ENCODE measurements around the gene UNC13A. TPM values are rescaled to one million over a fixed set of nuclear protein-coding genes. Genes with fewer than 3 reads are reported as not detected.

UNC13A gene
- total and polyA plus RNA-seq, 2 donors (not counting 3 experiments of a cell fraction or from before 2014, with no cell fraction given): 0.04 to 0.09 TPM

DNA sequence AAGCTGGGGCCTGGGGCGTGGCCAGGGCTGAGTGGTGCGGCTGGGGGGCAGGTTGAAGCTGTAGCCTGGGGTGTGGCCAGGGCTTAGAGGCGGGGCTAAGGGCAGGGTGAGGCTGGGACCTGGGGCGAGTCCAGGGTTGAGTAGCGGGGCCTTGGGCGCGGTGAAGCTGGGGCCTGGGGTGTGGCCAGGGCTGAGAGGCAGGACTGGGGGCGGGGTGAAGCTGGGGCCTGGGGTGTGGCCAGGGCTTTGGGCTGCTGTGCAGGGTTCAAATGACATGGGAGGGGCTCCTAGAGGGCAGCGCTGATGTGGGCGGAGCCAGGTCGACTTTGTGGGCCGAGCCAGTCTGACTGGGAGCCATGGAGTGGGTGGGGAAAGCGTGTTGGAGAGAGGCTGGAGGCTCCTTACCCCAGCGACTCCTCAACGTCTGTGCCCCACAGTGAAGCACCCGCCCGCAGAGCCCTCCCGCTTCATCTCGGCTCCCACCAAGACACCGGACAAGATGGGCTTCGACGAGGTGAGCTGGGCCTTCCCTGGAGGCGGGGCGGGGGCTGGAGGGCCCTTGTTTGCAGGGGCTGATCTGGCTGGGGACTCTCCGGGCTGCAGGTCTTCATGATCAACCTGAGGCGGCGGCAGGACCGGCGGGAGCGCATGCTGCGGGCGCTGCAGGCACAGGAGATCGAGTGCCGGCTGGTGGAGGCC lies 111.2 kb downstream of the UNC13A start:
- CTCF ChIA-PET: interaction anchor here (0.7 to 1.3 kb wide), 2 partner anchors 39 to 189 kb away, joined by 3 to 4 read pairs; no protein-coding TSS in a partner anchor
- no peaks in the 10 kb centered on the region for H3K4me1 ChIP-seq (ENCODE audit: control insufficient read depth, extremely low read depth, insufficient read depth, low read length)
- no peaks in the 10 kb centered on the region for H3K79me2 ChIP-seq (ENCODE audit: control insufficient read depth, insufficient read depth, low read length)
- no TSS peak for BruUV-seq (replicated peaks)
- no peak overlapping the region for H3K27ac ChIP-seq (ENCODE audit: insufficient read depth, low read depth, low read length)
- no peaks in the 10 kb centered on the region for H3K27me3 ChIP-seq (ENCODE audit: control insufficient read depth in 2 of 2, insufficient read depth in 2 of 2, low read length in 2 of 2)
- H3K9me3 ChIP-seq (replicated peaks; ENCODE audit: control insufficient read depth, insufficient read depth, low read length): no peaks in the 10 kb centered on the region
- no peaks in the 10 kb centered on the region for H4K20me1 ChIP-seq (replicated peaks; ENCODE audit: control insufficient read depth, extremely low read depth, insufficient read depth, low read length)
- no peak overlapping the region for H2AFZ ChIP-seq (ENCODE audit: low read depth, low read length)
- FAIRE-seq (no peak), DNase-seq (ENCODE audit: low read depth, low spot score) (no peak)
- POLR2A ChIA-PET: no interaction called here
- dilution Hi-C loops (cut with MboI; ENCODE audit: extremely low pct_ligation_motif_present, low sequenced_read_pairs): no loop called here
- no peak overlapping the region for H3K4me2 ChIP-seq (ENCODE audit: insufficient read depth, low read length)
- no peak overlapping the region for H3K9ac ChIP-seq (replicated peaks; ENCODE audit: extremely low read depth, insufficient read depth, low read length)
- no peak for TF ChIP-seq MYC (IDR thresholded peaks at IDR 0.05; ENCODE audit: low read depth, low read length)
- TF ChIP-seq, protein P1, sequence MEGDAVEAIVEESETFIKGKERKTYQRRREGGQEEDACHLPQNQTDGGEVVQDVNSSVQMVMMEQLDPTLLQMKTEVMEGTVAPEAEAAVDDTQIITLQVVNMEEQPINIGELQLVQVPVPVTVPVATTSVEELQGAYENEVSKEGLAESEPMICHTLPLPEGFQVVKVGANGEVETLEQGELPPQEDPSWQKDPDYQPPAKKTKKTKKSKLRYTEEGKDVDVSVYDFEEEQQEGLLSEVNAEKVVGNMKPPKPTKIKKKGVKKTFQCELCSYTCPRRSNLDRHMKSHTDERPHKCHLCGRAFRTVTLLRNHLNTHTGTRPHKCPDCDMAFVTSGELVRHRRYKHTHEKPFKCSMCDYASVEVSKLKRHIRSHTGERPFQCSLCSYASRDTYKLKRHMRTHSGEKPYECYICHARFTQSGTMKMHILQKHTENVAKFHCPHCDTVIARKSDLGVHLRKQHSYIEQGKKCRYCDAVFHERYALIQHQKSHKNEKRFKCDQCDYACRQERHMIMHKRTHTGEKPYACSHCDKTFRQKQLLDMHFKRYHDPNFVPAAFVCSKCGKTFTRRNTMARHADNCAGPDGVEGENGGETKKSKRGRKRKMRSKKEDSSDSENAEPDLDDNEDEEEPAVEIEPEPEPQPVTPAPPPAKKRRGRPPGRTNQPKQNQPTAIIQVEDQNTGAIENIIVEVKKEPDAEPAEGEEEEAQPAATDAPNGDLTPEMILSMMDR (IDR thresholded peaks at IDR 0.05; ENCODE audit: extremely low read depth in 1 of 2, insufficient read depth in 1 of 2, low read depth in 1 of 2, low read length in 2 of 2): no peak
- intact Hi-C loops (cut with micrococcal nuclease): no loop called here
- H3K36me3 ChIP-seq (ENCODE audit: control insufficient read depth in 2 of 2, extremely low read depth in 1 of 2, insufficient read depth in 2 of 2, low read length in 2 of 2): peaks cover 24 to 63% of the 10 kb centered on the region in 2 experiments
- no peaks in the 10 kb centered on the region for H3K9me1 ChIP-seq (replicated peaks; ENCODE audit: control insufficient read depth, extremely low read depth, insufficient read depth, low read length)
- no peak overlapping the region for H3K4me3 ChIP-seq (replicated peaks in 1 of 3; ENCODE audit: insufficient read depth in 1 of 3, low read depth in 1 of 3, low read length in 3 of 3)

- CTCF ChIA-PET: interaction anchor here (0.7 to 2.9 kb wide), 6 partner anchors 12 to 208 kb away, joined by 3 to 17 read pairs (median 4); partner anchors contain the start of gene PGLS
- TF ChIP-seq POLR2AphosphoS5 (IDR thresholded peaks at IDR 0.05; ENCODE audit: insufficient read depth, low read depth, low read length) (no peak), FOS (IDR thresholded peaks at IDR 0.05; ENCODE audit: borderline replicate concordance, insufficient read depth, low read length) (no peak), POLR2A (IDR thresholded peaks at IDR 0.05; ENCODE audit: low read depth, low read length) (no peak)
- TF ChIP-seq, protein P1 (IDR thresholded peaks at IDR 0.05; ENCODE audit: extremely low read depth in 1 of 2, insufficient read depth in 1 of 2, low read depth in 1 of 2, low read length in 2 of 2): no peak
- no peak overlapping the region for H3K9ac ChIP-seq (replicated peaks; ENCODE audit: extremely low read depth, insufficient read depth, low read length)
- no peak overlapping the region for H3K4me3 ChIP-seq (replicated peaks in 1 of 3; ENCODE audit: insufficient read depth in 1 of 3, low read depth in 1 of 3, low read length in 3 of 3)
- dilution Hi-C loops (cut with MboI; ENCODE audit: extremely low pct_ligation_motif_present, low sequenced_read_pairs): no loop called here
- intact Hi-C loops (cut with micrococcal nuclease): no loop called here
- H2AFZ ChIP-seq (ENCODE audit: low read depth, low read length): no peak overlapping the region
- no peaks in the 10 kb centered on the region for H3K4me1 ChIP-seq (ENCODE audit: control insufficient read depth, extremely low read depth, insufficient read depth, low read length)
- POLR2A ChIA-PET: no interaction called here
- no peak for FAIRE-seq
- no peak overlapping the region for H3K4me2 ChIP-seq (ENCODE audit: insufficient read depth, low read length)
- H3K9me3 ChIP-seq (replicated peaks; ENCODE audit: control insufficient read depth, insufficient read depth, low read length): no peaks in the 10 kb centered on the region
- H3K36me3 ChIP-seq (ENCODE audit: control insufficient read depth in 2 of 2, extremely low read depth in 1 of 2, insufficient read depth in 2 of 2, low read length in 2 of 2): peaks cover 23 to 62% of the 10 kb centered on the region in 2 experiments
- no peak for DNase-seq (ENCODE audit: low read depth, low spot score)
- no TSS peak for BruUV-seq (replicated peaks)
- no peaks in the 10 kb centered on the region for H3K27me3 ChIP-seq (ENCODE audit: control insufficient read depth in 2 of 2, insufficient read depth in 2 of 2, low read length in 2 of 2)
- H3K9me1 ChIP-seq (replicated peaks; ENCODE audit: control insufficient read depth, extremely low read depth, insufficient read depth, low read length): no peaks in the 10 kb centered on the region
- no peaks in the 10 kb centered on the region for H4K20me1 ChIP-seq (replicated peaks; ENCODE audit: control insufficient read depth, extremely low read depth, insufficient read depth, low read length)
- no peak overlapping the region for H3K27ac ChIP-seq (ENCODE audit: insufficient read depth, low read depth, low read length)
- H3K79me2 ChIP-seq (ENCODE audit: control insufficient read depth, insufficient read depth, low read length): no peaks in the 10 kb centered on the region
Observed at GRCh38 chr19:17575871-17576757, 112.0 kb downstream of the UNC13A start.

All from endothelial cell of umbilical vein (primary cell).